Measurements from ENCODE around the gene ARMC7. TPM values are rescaled to one million over a fixed set of nuclear protein-coding genes. Genes with fewer than 3 reads are reported as not detected.
"Not testable (repeated sequence)": the region's sequence is repeated elsewhere in the genome, so short reads cannot be mapped to it uniquely, and the experiment has no call there.

Gene ARMC7
- total and polyA plus RNA-seq, 2 of the 13 experiments (the other 11 are each of a cell fraction or from before 2014, with no cell fraction given), result 3.9 to 4.2 TPM

- not testable (repeated sequence) for TF ChIP-seq FOXA1, LCORL (IDR thresholded peaks at IDR 0.05)
- TF ChIP-seq FOXA1 (CRISPR knock-in tag; IDR thresholded peaks at IDR 0.05), result peak; percentile 66
- TF ChIP-seq LCORL (CRISPR knock-in tag; IDR thresholded peaks at IDR 0.05), result peak; percentile 39; the same call in 1 of the 2 replicates
- 0 out of 2 replicates have a peak, but pooled peaks have one; percentile 8 for TF ChIP-seq RARA (CRISPR knock-in tag; IDR thresholded peaks at IDR 0.05)
- peak; percentile 52 for TF ChIP-seq SAP130 (CRISPR knock-in tag; IDR thresholded peaks at IDR 0.05; ENCODE audit: low read depth)
Observed at GRCh38 chr17:75071478-75072271, 38.1 kb upstream of the ARMC7 start (continued).

GRCh38 chr17:75072909-75073308 lies 36.9 kb upstream of the ARMC7 start:
- 91% methylated on average over 5 of the region's 5 CpGs for WGBS (ENCODE audit: low lambda C conversion rate)
- BruUV-seq (replicated peaks); H3K4me3 ChIP-seq (replicated peaks in 1 of 3; ENCODE audit: insufficient read depth in 1 of 3, low read depth in 2 of 3, low read length in 3 of 3); in situ Hi-C loops (cut with HindIII; ENCODE audit: extremely low pct_ligation_motif_present, low pct_unique_long_range_greater_than_20kb); H3K36me3 ChIP-seq (replicated peaks in 1 of 2; ENCODE audit: control insufficient read depth in 1 of 2, insufficient read depth in 2 of 2, low read length in 2 of 2); H2AFZ ChIP-seq (ENCODE audit: low read length); FAIRE-seq; H4K20me1 ChIP-seq (ENCODE audit: insufficient read depth, low read length); ATAC-seq; H3K9ac ChIP-seq (ENCODE audit: insufficient read depth, low read depth, low read length); H3K27ac ChIP-seq (ENCODE audit: extremely low read length, insufficient read depth, low read length); DNase-seq (ENCODE audit: low spot score); CTCF ChIA-PET (ENCODE audit: low intra/inter-chr PET ratio, low total read pairs); H3K4me2 ChIP-seq (ENCODE audit: low read depth, low read length); H3K9me3 ChIP-seq (ENCODE audit: low read length); H3K79me2 ChIP-seq (ENCODE audit: insufficient read depth, low read length): not testable (repeated sequence)
- POLR2A ChIA-PET, result interaction anchor here (2.0 to 2.1 kb wide), 2 partner anchors 15 to 18 kb away, joined by 7 to 18 read pairs; partner anchors contain the start of gene SLC16A5
- peaks cover 64% of the 10 kb centered on the region for H3K4me1 ChIP-seq (ENCODE audit: insufficient read depth, low read length)
- intact Hi-C loops (cut with micrococcal nuclease; ENCODE audit: unreplicated experiment), result loop anchor here (5.0 kb wide), 1 partner anchor 34 kb away; the partner anchor contains the start of gene ARMC7
- H3K27me3 ChIP-seq (ENCODE audit: control insufficient read depth in 1 of 2, insufficient read depth in 2 of 2, low read length in 2 of 2), result peaks cover 0 to 23% of the 10 kb centered on the region in 2 experiments; a peak in 3 of 5 replicates
